ENCODE data around the gene KLK14. TPM values are rescaled to one million over a fixed set of nuclear protein-coding genes. Genes with fewer than 3 reads are reported as not detected.
A peak's percentile ranks its signal among the peaks of the same experiment; 100 is the strongest.

The KLK14 gene
- total RNA-seq, 1 experiment from 2014 or later = 0.26 TPM

DNA sequence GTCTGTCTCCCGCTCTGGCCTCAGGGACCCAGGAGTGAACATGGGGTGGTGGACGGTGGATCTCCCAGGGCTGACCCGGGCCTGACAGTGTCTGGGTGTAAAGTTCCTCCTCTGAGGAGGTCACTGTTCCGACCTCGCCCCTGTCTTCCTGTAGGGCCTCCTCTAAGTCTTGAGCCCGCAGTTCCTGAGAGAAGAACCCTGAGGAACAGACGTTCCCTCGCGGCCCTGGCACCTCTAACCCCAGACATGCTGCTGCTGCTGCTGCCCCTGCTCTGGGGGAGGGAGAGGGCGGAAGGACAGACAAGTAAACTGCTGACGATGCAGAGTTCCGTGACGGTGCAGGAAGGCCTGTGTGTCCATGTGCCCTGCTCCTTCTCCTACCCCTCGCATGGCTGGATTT lies 42.0 kb upstream of the KLK14 start, which contains the start of gene SIGLEC9:
TSS of gene SIGLEC9 (plus strand) at position 178 of the 400 bp plus-strand sequence. CDS start at position 247, 69 bp downstream.
- Histone ChIP-seq H2BK12ac (ENCODE audit: insufficient read length, low read depth, low read length) (no peak within 1 kb of the TSS), H3K4me2 (ENCODE audit: insufficient read depth, insufficient read length, low read length) (no peak within 1 kb of the TSS), H3K79me2 (ENCODE audit: insufficient read depth, low read length) (no peaks in the 10 kb centered on the region), H4K8ac (replicated peaks; ENCODE audit: insufficient read length, low read depth, low read length) (no peak within 1 kb of the TSS), H3K9ac (ENCODE audit: extremely low read depth, insufficient read length, low read length) (no peak within 1 kb of the TSS), H3K18ac (ENCODE audit: insufficient read length, low read depth, low read length) (no peak within 1 kb of the TSS), H3K4ac (ENCODE audit: low read depth, low read length) (no peak within 1 kb of the TSS), H3K79me1 (ENCODE audit: insufficient read depth, low read depth, low read length, poor library complexity, severe bottlenecking) (no peaks in the 10 kb centered on the region), H4K5ac (ENCODE audit: insufficient read length, low read depth, low read length) (no peak within 1 kb of the TSS), H3K23me2 (ENCODE audit: insufficient read length, low read depth, low read length, poor library complexity, severe bottlenecking) (no peaks in the 10 kb centered on the region), H2BK5ac (ENCODE audit: insufficient read length, low read length) (no peak within 1 kb of the TSS), H2BK20ac (ENCODE audit: low read depth, low read length, poor library complexity, severe bottlenecking) (no peak within 1 kb of the TSS), H4K20me1 (ENCODE audit: control insufficient read depth, insufficient read depth, insufficient read length) (no peaks in the 10 kb centered on the region), H3K27me3 (ENCODE audit: insufficient read depth, low read length) (no peaks in the 10 kb centered on the region), H3K4me1 (ENCODE audit: insufficient read depth, low read length) (no peaks in the 10 kb centered on the region), H3K27ac (ENCODE audit: insufficient read length, low read depth, low read length) (no peak within 1 kb of the TSS), H3T11ph (ENCODE audit: low read length) (no peak within 1 kb of the TSS), H2AK5ac (ENCODE audit: insufficient read length, low read length) (no peak within 1 kb of the TSS), H3K56ac (ENCODE audit: insufficient read length, low read depth, low read length) (no peak within 1 kb of the TSS), H3K14ac (ENCODE audit: insufficient read depth, low read length) (no peak within 1 kb of the TSS), H4K91ac (ENCODE audit: insufficient read length, low read depth, low read length) (no peak within 1 kb of the TSS), H3K9me3 (ENCODE audit: control insufficient read depth, low read depth, low read length) (no peaks in the 10 kb centered on the region), H2BK120ac (ENCODE audit: low read depth, low read length, poor library complexity, severe bottlenecking) (no peak within 1 kb of the TSS), H3K23ac (ENCODE audit: insufficient read length, low read depth, low read length) (no peak within 1 kb of the TSS), H2AFZ (ENCODE audit: low read length) (no peak within 1 kb of the TSS), H2BK15ac (ENCODE audit: low read depth, low read length) (no peak within 1 kb of the TSS)
- Mint-ChIP-seq H3K27ac (peak within 1 kb of the TSS in 1 of 3 experiments; percentile 49; a peak in 2 of 7 replicates), H3K4me1 (peaks cover 0 to 3% of the 10 kb centered on the region in 2 experiments; a peak in 1 of 4 replicates), H3K9me3 (no peaks in the 10 kb centered on the region), H3K4me3 (no peak within 1 kb of the TSS), H3K27me3 (ENCODE audit: low read depth) (peaks cover 19% of the 10 kb centered on the region), H3K36me3 (ENCODE audit: insufficient read depth in 1 of 3, low read depth in 3 of 3) (no peaks in the 10 kb centered on the region)
- TF ChIP-seq, protein P1, sequence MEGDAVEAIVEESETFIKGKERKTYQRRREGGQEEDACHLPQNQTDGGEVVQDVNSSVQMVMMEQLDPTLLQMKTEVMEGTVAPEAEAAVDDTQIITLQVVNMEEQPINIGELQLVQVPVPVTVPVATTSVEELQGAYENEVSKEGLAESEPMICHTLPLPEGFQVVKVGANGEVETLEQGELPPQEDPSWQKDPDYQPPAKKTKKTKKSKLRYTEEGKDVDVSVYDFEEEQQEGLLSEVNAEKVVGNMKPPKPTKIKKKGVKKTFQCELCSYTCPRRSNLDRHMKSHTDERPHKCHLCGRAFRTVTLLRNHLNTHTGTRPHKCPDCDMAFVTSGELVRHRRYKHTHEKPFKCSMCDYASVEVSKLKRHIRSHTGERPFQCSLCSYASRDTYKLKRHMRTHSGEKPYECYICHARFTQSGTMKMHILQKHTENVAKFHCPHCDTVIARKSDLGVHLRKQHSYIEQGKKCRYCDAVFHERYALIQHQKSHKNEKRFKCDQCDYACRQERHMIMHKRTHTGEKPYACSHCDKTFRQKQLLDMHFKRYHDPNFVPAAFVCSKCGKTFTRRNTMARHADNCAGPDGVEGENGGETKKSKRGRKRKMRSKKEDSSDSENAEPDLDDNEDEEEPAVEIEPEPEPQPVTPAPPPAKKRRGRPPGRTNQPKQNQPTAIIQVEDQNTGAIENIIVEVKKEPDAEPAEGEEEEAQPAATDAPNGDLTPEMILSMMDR (conservative IDR thresholded peaks at IDR 0.05) = no peak
- DNase-seq = no peak
- no CpG with 5 or more reads among the region's 14 CpGs for WGBS (ENCODE audit: extremely low coverage, insufficient read length, low lambda C conversion rate)

Data from H9 (cell line).